NCI-H460 (cell line): Measurements from ENCODE around the gene GP9. TPM values are rescaled to one million over a fixed set of nuclear protein-coding genes. Genes with fewer than 3 reads are reported as not detected.
"Not testable (repeated sequence)": the region's sequence is repeated elsewhere in the genome, so short reads cannot be mapped to it uniquely, and the experiment has no call there.

Experiments used
- DNase-seq: peaks from one replicate; pipeline ENCODE4 v3.0.0-alpha.2; 2016; ENCODE audit warnings: low read depth; ENCODE audit errors: extremely low read depth
- total RNA-seq: library from RNA; depleted of rRNA; stranded (reverse); fragments of >200 nt; shearing (Covaris generic); gene quantifications from 2 replicates; pipeline ENCODE4 v1.2.3, GENCODE V29; 2014; rRNA removed

Gene GP9
- total RNA-seq, 1 experiment from 2014 or later, result not detected

GRCh38 chr3:129106866-129107565, 46.4 kb downstream of the GP9 start:
- DNase-seq, result no peak

- no peak for DNase-seq
These were observed 47.2 kb downstream of the GP9 start for GRCh38 chr3:129107793-129108192.

- DNase-seq, result not testable (repeated sequence)
These were observed 50.6 kb downstream of the GP9 start for GRCh38 chr3:129111076-129111780.

Other genes with a start within 250 kb of the GP9 start
- gene ACAD9, start 181.2 kb upstream of the GP9 start, total RNA-seq, result 14.8 and 20.0 TPM in 2 replicates
- gene CFAP92, start 66.7 kb upstream of the GP9 start, total RNA-seq, result 0.42 TPM in 1 of 2 replicates, not detected in the other
- not detected in 2 replicates for gene EFCC1, start 59.5 kb upstream of the GP9 start, total RNA-seq
- 7.7 and 8.2 TPM in 2 replicates for gene RAB43, start 61.0 kb downstream of the GP9 start, total RNA-seq
- gene ISY1, start 100.3 kb downstream of the GP9 start, total RNA-seq, result 21.6 TPM in 2 replicates
- 341 and 344 TPM in 2 replicates for gene CNBP, start 123.1 kb downstream of the GP9 start, total RNA-seq
- 127 and 134 TPM in 2 replicates for gene COPG1, start 188.8 kb downstream of the GP9 start, total RNA-seq
- 18.3 and 21.0 TPM in 2 replicates for gene HMCES, start 218.1 kb downstream of the GP9 start, total RNA-seq